Measurements from ENCODE around the gene PEPD.

Gene PEPD

GRCh38 chr19:33462112-33462791, 59.3 kb downstream of the PEPD start:
- DNase-seq (ENCODE audit: extremely low read depth, low read depth): no peak
- H3K4me3 ChIP-seq (replicated peaks; ENCODE audit: low read depth, low read length): no peak overlapping the region
- no peak for TF ChIP-seq CTCF (IDR thresholded peaks at IDR 0.05; ENCODE audit: low read depth, low read length, missing control alignments)

DNA sequence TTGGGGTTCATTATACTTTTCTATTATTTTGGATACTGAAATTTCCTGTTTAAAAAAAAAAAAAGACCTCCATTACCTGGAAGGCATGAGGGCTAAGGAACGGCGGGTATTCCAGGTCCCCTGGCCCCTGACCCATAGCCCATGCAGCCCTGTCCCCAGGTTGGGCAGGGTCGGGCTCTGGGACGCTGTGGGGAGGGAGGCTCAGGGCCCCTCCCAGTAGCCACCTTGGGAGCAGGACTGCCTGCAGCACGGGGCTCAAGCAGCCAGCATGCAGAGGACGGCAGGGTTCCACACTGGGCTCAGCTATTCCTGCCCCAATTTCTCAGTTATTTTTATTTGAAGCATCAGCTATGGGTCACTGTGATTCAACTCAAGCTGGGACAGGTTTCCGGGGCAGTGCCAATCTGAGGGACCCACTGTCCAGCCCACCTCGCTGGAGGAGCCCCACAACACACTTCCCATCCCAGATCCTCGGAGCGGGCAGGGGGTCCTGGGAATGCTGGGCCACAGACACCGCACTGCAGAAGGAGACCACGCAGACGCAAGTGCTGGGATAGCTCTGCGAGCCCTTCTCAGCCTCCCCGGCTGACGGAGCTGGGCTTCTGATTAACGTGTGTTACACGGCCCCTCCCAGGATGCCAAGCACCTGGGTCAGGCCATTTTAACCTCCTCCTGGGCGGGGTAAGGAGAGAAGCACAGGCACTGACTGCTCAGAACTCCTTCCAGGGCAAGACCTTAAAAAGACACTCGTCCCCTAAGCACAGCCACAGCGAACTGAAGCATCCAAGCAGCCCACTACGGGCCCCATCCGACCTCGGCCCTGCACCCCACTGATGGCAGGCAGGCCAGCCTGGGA, 60.1 kb downstream of the PEPD start:
- no peak overlapping the region for H3K4me3 ChIP-seq (replicated peaks; ENCODE audit: low read depth, low read length)
- DNase-seq (ENCODE audit: extremely low read depth, low read depth): no peak
- no peak for TF ChIP-seq CTCF (IDR thresholded peaks at IDR 0.05; ENCODE audit: low read depth, low read length, missing control alignments)

- H3K4me3 ChIP-seq (replicated peaks; ENCODE audit: low read depth, low read length): no peak overlapping the region
- DNase-seq (ENCODE audit: extremely low read depth, low read depth): no peak
- no peak for TF ChIP-seq CTCF (IDR thresholded peaks at IDR 0.05; ENCODE audit: low read depth, low read length, missing control alignments)
These were observed 61.2 kb downstream of the PEPD start for GRCh38 chr19:33460221-33460908.

DNA sequence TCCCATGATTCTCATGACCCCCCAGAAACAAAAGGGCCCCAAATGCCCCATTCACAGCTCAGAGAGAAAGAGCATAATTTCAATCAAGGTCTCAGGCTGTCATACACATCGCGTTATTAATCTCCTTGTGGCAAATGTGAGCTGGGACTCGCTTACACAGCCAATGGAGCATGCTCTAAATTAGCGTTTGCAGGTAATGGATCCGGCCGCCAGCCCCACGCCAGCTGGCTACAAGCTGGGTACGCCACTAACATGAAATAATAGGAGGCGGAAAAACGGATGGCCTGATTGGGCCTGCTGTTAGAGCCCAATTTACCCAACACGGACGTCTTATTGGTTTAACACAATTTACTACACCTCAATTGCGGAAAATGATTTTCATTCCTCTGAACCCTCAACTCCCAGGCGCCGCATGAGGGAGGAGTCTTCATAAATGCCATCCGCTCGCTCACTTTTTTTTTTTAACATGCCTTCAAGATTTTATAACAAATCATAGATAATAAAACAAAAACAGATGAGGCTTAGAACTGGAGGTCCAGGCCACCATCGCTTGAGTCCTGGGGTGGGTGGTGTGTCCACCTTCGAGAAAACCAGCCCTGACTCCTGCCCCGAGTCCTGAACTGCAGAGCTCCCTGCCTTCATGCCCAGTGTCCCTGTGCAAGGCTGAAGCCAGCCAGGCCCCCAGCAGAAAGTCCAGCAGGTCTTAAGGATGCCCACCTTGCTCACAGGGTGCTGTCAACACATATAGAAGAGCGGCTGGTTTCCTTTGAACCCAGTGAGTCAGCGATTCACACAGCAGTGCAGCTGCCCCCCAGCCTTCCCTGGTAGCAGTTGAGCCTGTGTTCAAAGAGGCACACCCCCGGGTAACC, 62.1 kb downstream of the PEPD start:
- TF ChIP-seq CTCF (IDR thresholded peaks at IDR 0.05; ENCODE audit: low read depth, low read length, missing control alignments): no peak
- DNase-seq (ENCODE audit: extremely low read depth, low read depth): no peak
- H3K4me3 ChIP-seq (replicated peaks; ENCODE audit: low read depth, low read length): no peak overlapping the region

GRCh38 chr19:33458807-33459206, 62.8 kb downstream of the PEPD start:
- no peak overlapping the region for H3K4me3 ChIP-seq (replicated peaks; ENCODE audit: low read depth, low read length)
- DNase-seq (ENCODE audit: extremely low read depth, low read depth): no peak
- TF ChIP-seq CTCF (IDR thresholded peaks at IDR 0.05; ENCODE audit: low read depth, low read length, missing control alignments): no peak

GRCh38 chr19:33458171-33458633, 63.4 kb downstream of the PEPD start:
- no peak overlapping the region for H3K4me3 ChIP-seq (replicated peaks; ENCODE audit: low read depth, low read length)
- no peak for TF ChIP-seq CTCF (IDR thresholded peaks at IDR 0.05; ENCODE audit: low read depth, low read length, missing control alignments)
- DNase-seq (ENCODE audit: extremely low read depth, low read depth): no peak
